Heart right ventricle (tissue), 16 donors: ENCODE data around the gene IQSEC1. TPM values are rescaled to one million over a fixed set of nuclear protein-coding genes. Genes with fewer than 3 reads are reported as not detected.

Experiments
- ATAC-seq, 8 donors: fragments of 200-7000 bp; cut with Tn5 transposase; one replicate each; pipeline ENCODE4 v1.9.1; 2020; ENCODE audit warnings: mild to moderate bottlenecking in 8 of 8, moderate library complexity in 8 of 8, moderate number of reproducible peaks in 1 of 8
- DNase-seq, 2 donors: peaks; one replicate each; pipeline ENCODE4 v3.0.0-alpha.2; 2020
- H3K27ac ChIP-seq, 10 donors: fragments of 200-600 bp; sonication (generic) in 2 of 10; one replicate each; pipeline versions ENCODE4 v1.5.0 to v1.8.0; 2020 to 2022; ENCODE audit warnings: mild to moderate bottlenecking in 3 of 10
- H3K27me3 ChIP-seq, 7 donors: fragments of 200-600 bp; one replicate each; pipeline ENCODE4 v1.8.0; 2021 to 2022; ENCODE audit warnings: mild to moderate bottlenecking in 2 of 7
- H3K36me3 ChIP-seq, 9 donors: fragments of 200-600 bp; sonication (generic) in 1 of 9; one replicate each; pipeline versions ENCODE4 v1.5.0 to v1.8.0; 2020 to 2022; ENCODE audit warnings: mild to moderate bottlenecking in 2 of 9
- H3K4me1 ChIP-seq, 9 donors: fragments of 200-600 bp; sonication (generic) in 1 of 9; one replicate each; pipeline versions ENCODE4 v1.5.0 to v1.8.0; 2020 to 2022; ENCODE audit warnings: mild to moderate bottlenecking in 4 of 9
- H3K4me3 ChIP-seq, 10 donors: fragments of 200-600 bp; sonication (generic) in 2 of 10; one replicate each; pipeline versions ENCODE4 v1.5.0 to v1.8.0; 2020 to 2022; ENCODE audit warnings: mild to moderate bottlenecking in 7 of 10, moderate library complexity in 2 of 10
- H3K9me3 ChIP-seq, 11 donors: fragments of 200-600 bp in 10 of 11; sonication (generic) in 2 of 11; one replicate each; pipeline versions ENCODE4 v1.5.0 to v1.8.0; 2013 to 2022; ENCODE audit warnings: mild to moderate bottlenecking in 2 of 11, control low read depth in 1 of 11, moderate library complexity in 1 of 11
- WGBS, 2 donors: extraction: QIAGEN DNeasy Blood & Tissue Kit; methylation state at CpG; one replicate each; pipeline ENCODE4 v1.1.7; 2013; ENCODE audit warnings: inconsistent platforms in 1 of 2; 5-methylcytosine and 5-hydroxymethylcytosine counted together
- intact Hi-C, 10 donors: fragments of 100-400 bp; cut with DNase I; formaldehyde crosslinking; loops; one replicate each; pipeline versions ENCODE4 v1.11.1 to v1.14.2; 2022
- polyA plus RNA-seq, 2 donors: library from polyadenylated mRNA; stranded (reverse); fragments of 200-250 nt; gene quantifications; one replicate each; pipeline ENCODE4 v1.2.3, GENCODE V29; 2013
- total RNA-seq, 10 donors: library from RNA; stranded (reverse); fragmentation: NEBNext Ultra II Directional in 3 of 10; extraction: Animal tissue kit (Norgen Biotek cat#: 25700) in 3 of 10; gene quantifications; one replicate each; pipeline versions ENCODE4 v1.2.1 to v1.2.4, GENCODE V29; 2021 to 2023
- TF ChIP-seq, protein P1 (sequence below), 9 donors: fragments of 200-600 bp; sonication (generic) in 2 of 9; IDR thresholded peaks; one replicate each; pipeline versions ENCODE4 v1.5.0 to v1.8.0; 2021 to 2022; ENCODE audit warnings: antibody characterized with exemption in 9 of 9, mild to moderate bottlenecking in 5 of 9, moderate library complexity in 1 of 9
- donor health status: Arrhythmogenic right ventricular cardiomyopathy.
- donor health status: ischemic (EF 13 %, LVEDD 7.1; RV severe dilation, severe dysfunction).
- donor health status: healthy with polysubstance abuse.
- donor health status: DM: no; HTN: yes; CAD: no.
- donor health status: DM: no; HTN: no; CAD: no.
- donor health status: ischemic (EF 25% LVEDD 6.9; RV normal size, moderate dysfunction).
- donor health status: ischemic (EF 25% LVEDD 5.7; RV mildly dilated, moderate dysfunction).
- donor health status: healthy.
- donor health status: DM: yes; HTN: yes; CAD: no.
- donor health status: Ischemic cardiomyopathy.
- donor health status: ischemic (EF 35%, LVEDD 5.7; RV mildly dilated, moderate dysfunction).
- donor health status: nonischemic (EF 11% LVEDD 7.7; RV severe dilation, severe dysfunction).
- donor health status: DM: yes; HTN: yes; CAD: no.
- donor health status: PGD.
- donor health status: ischemic (EF 29% LVEDD 5.4; RV normal size, mild dysfunction).
- donor health status: nonischemic (EF 23%, LVEDD 6.1; RV moderate dilation, normal function).

Gene IQSEC1
- total and polyA plus RNA-seq, 12 donors, result 13.1 to 73.9 (median 60.4) TPM

DNA sequence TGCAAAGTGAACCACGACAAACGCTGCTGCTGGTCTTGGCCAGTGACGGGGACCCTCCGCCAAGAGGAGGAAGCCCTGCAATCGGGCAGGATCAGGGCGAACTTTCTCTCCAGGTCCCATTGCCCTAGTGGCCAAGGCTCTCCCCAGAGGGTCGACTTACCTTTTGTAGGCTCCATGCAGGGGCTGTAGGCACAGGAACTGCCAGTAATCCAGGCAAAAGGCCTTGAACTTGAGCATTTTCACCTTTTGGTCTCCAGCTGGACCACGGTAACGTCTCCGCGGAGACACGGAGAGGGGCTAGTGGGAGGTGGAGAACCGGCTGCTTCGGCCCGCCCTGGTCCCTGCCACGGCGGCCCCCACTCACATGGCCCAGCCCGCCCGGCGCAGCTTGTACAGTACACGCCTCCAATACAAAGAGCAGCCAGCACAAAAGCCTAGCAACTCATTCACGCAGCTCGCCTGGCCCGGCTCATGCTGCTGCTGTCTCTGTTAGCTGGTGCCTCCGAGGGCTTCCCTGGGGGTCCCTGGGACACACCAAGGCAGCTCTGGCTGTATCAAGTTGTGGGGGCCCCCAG is 31.0 kb downstream of the IQSEC1 start:
- DNase-seq, result no peak
- TF ChIP-seq, protein P1, sequence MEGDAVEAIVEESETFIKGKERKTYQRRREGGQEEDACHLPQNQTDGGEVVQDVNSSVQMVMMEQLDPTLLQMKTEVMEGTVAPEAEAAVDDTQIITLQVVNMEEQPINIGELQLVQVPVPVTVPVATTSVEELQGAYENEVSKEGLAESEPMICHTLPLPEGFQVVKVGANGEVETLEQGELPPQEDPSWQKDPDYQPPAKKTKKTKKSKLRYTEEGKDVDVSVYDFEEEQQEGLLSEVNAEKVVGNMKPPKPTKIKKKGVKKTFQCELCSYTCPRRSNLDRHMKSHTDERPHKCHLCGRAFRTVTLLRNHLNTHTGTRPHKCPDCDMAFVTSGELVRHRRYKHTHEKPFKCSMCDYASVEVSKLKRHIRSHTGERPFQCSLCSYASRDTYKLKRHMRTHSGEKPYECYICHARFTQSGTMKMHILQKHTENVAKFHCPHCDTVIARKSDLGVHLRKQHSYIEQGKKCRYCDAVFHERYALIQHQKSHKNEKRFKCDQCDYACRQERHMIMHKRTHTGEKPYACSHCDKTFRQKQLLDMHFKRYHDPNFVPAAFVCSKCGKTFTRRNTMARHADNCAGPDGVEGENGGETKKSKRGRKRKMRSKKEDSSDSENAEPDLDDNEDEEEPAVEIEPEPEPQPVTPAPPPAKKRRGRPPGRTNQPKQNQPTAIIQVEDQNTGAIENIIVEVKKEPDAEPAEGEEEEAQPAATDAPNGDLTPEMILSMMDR (IDR thresholded peaks at IDR 0.05), result no peak
- intact Hi-C loops, result no loop called here
- no peaks in the 10 kb centered on the region for H3K36me3 ChIP-seq
- H3K27me3 ChIP-seq, result no peaks in the 10 kb centered on the region
- no peak for ATAC-seq
- no peaks in the 10 kb centered on the region for H3K9me3 ChIP-seq
- H3K27ac ChIP-seq, result no peak overlapping the region
- WGBS, 2 donors, result 89 to 90% methylated on average over 25 of the region's 25 CpGs
- no peak overlapping the region for H3K4me3 ChIP-seq
- H3K4me1 ChIP-seq, result peaks cover 0 to 19% (median 3%) of the 10 kb centered on the region in 9 donors

DNA sequence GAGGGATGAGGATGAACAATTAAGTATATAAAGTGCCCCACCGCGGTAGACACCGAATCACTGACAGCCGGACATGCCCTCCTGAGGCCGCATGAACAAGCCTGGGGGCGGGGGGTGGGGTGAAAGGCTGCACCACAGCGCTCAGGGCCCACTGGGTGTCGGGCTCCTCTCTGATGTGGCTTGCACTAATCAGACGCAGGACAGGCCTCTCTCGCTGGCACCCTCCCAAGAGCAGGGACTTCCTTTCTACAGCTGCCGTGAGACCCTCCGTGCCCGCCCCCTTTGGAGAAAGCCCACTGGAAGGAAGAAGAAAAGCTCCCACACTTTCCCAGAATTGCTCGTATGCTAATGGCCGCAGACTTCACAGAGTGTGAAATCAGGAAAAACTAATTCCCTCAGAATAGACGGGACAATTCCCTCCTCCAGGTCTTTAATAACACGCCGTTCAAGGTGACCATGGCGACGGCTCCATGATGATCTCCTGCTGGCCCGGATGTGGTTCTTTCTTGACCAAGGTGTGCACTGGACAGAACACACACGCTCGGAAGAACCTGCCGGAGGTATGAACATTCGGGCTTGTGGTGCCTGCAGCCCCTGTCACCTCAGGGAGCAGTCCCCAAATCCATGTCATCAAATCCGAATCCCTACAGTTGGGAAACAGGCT is 32.0 kb downstream of the IQSEC1 start:
- DNase-seq (no peak), ATAC-seq (no peak)
- Histone ChIP-seq H3K4me3 (no peak overlapping the region), H3K9me3 (no peaks in the 10 kb centered on the region), H3K27me3 (no peaks in the 10 kb centered on the region), H3K4me1 (peaks cover 0 to 12% (median 3%) of the 10 kb centered on the region in 9 donors), H3K36me3 (no peaks in the 10 kb centered on the region), H3K27ac (no peak overlapping the region)
- TF ChIP-seq, protein P1 (IDR thresholded peaks at IDR 0.05), result no peak
- intact Hi-C loops, result no loop called here
- 69 to 77% methylated on average over 26 of the region's 26 CpGs for WGBS, 2 donors

DNA sequence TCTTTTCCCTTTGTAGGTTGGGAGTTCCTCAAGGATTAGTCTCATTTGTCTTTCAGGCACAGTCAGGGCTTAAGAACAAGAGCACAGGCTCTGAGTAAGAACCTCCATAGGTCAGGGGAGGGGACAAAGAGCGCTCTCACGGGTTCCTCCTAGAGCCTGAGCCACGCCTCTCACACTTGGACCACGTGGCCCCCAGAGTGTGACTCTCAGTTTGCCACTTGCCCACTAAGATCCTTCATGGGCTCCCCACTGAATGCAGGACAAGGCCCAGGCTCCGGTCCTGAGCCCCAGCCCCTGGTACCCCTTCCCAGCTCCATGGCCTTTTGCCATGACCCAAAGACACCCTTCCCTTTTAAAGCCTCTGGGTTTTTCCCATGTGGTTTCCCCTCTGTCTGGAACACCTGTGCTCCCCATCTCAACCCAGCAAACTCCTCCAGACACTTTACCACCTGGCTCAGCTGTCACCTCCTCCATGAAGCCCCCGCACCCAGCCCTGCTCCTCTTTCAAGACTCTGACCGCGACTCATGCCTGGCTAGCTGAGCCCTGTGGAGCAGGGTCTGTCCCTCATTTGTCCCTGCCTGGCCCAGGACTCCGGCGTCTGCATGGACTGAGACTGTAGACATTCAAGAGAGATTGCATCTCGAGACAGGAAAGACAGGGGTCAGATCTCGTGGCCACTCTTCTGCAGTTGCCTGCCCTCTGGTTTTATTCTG is 32.7 kb downstream of the IQSEC1 start:
- TF ChIP-seq, protein P1 (IDR thresholded peaks at IDR 0.05), result no peak
- ATAC-seq (peak in 3 of 8 donors; percentile 17 to 43 (median 34)), DNase-seq (no peak)
- intact Hi-C loops, result no loop called here
- H3K36me3 ChIP-seq, result no peaks in the 10 kb centered on the region
- H3K4me1 ChIP-seq, result peaks cover 0 to 4% (median 0%) of the 10 kb centered on the region in 9 donors
- H3K4me3 ChIP-seq, result no peak overlapping the region
- no peaks in the 10 kb centered on the region for H3K27me3 ChIP-seq
- no peak overlapping the region for H3K27ac ChIP-seq
- WGBS, 2 donors, result 79 to 82% methylated on average over 12 of the region's 12 CpGs
- no peaks in the 10 kb centered on the region for H3K9me3 ChIP-seq

DNA sequence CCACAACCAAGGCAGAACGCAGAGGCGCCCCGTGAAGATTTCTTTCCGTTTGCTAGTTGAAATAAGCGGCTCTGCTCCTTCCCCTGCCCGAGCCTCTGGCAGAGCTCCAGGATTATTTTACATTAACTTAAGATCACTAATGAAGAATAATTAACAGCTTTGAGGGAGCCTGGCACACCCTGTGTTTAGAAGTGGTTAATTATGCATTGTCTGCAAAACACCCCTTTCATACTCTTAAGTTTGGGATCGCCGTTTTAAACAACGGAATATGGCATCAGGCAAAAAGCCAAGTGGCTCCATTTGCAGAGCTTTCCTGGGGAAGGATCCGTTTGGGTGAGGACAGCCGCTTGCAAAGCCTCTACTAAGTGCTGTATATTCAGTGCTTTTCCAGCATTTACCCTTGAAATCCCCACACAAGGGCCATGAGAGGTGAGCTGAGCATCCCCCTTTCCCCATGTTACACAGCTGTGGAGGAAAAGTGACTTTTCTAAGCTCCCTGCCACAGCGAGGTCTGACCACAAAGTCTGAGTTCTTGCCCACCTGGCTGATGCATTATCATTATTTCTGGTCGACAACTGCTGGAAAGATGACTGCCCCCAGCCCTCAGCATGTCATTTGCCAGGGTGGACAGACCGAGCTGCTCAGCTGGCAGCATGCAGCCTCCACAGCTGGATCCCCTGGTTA is 33.9 kb downstream of the IQSEC1 start:
- TF ChIP-seq, protein P1 (IDR thresholded peaks at IDR 0.05), result no peak
- no peak for ATAC-seq
- no peaks in the 10 kb centered on the region for H3K9me3 ChIP-seq
- WGBS, 2 donors, result 52 to 61% methylated on average over 14 of the region's 14 CpGs
- H3K36me3 ChIP-seq, result no peaks in the 10 kb centered on the region
- no peak overlapping the region for H3K27ac ChIP-seq
- intact Hi-C loops, result no loop called here
- no peak for DNase-seq
- H3K4me1 ChIP-seq, result peaks cover 0 to 7% (median 0%) of the 10 kb centered on the region in 9 donors
- peak overlapping the region in 2 of 10 donors; percentile 14 to 28 for H3K4me3 ChIP-seq
- H3K27me3 ChIP-seq, result no peaks in the 10 kb centered on the region
